WTC11 (cell line): ENCODE data around the gene DPP10.

Experiments used
- GABPB1 ChIP-seq: sonication (generic); formaldehyde crosslinking; IDR thresholded peaks from 2 replicates; pipeline ENCODE4 v1.8.1; 2023; ENCODE audit warnings: mild to moderate bottlenecking, missing genetic modification reagents
- JUN ChIP-seq: sonication (generic); formaldehyde crosslinking; IDR thresholded peaks from 2 replicates; pipeline ENCODE4 v1.8.0; 2023; ENCODE audit warnings: mild to moderate bottlenecking, missing genetic modification reagents
- MXD4 ChIP-seq: fragments of 250-450 bp; sonication (Bioruptor Pico); IDR thresholded peaks from 2 replicates; pipeline ENCODE4 v1.8.0; 2021; ENCODE audit warnings: mild to moderate bottlenecking, moderate library complexity, borderline replicate concordance
- RELA ChIP-seq: sonication (generic); formaldehyde crosslinking; IDR thresholded peaks from 2 replicates; pipeline ENCODE4 v1.8.1; 2022; ENCODE audit warnings: missing genetic modification reagents, mild to moderate bottlenecking, borderline replicate concordance
- ZBTB21 ChIP-seq: sonication (generic); formaldehyde crosslinking; IDR thresholded peaks from 2 replicates; pipeline ENCODE4 v1.8.1; 2023; ENCODE audit warnings: mild to moderate bottlenecking, missing genetic modification reagents, borderline replicate concordance
- ZNF121 ChIP-seq: sonication (generic); formaldehyde crosslinking; IDR thresholded peaks from 2 replicates; pipeline ENCODE4 v1.8.0; 2023; ENCODE audit warnings: missing genetic modification reagents
- TF ChIP-seq, protein P1 (sequence below): fragments of 200-600 bp; IDR thresholded peaks from 2 replicates; pipeline ENCODE4 v1.8.0; 2022; ENCODE audit warnings: antibody characterized with exemption
- TF ChIP-seq, protein P2 (sequence below): sonication (generic); formaldehyde crosslinking; IDR thresholded peaks from 2 replicates; pipeline ENCODE4 v1.8.1; 2022; ENCODE audit warnings: low read depth, missing genetic modification reagents, borderline replicate concordance
- TF ChIP-seq, protein P3 (sequence below): sonication (generic); formaldehyde crosslinking; IDR thresholded peaks from 2 replicates; pipeline ENCODE4 v1.8.1; 2022; ENCODE audit warnings: low read depth, mild to moderate bottlenecking, moderate library complexity, missing genetic modification reagents, borderline replicate concordance
- TF ChIP-seq, protein P4 (sequence below): sonication (generic); formaldehyde crosslinking; conservative IDR thresholded peaks from 2 replicates; pipeline ENCODE4 v1.8.1; 2022; ENCODE audit warnings: mild to moderate bottlenecking, missing genetic modification reagents
- TF ChIP-seq, protein P5 (sequence below): sonication (generic); formaldehyde crosslinking; IDR thresholded peaks from 2 replicates; pipeline ENCODE4 v1.8.0; 2022; ENCODE audit warnings: mild to moderate bottlenecking, missing genetic modification reagents
- TF ChIP-seq, protein P6 (sequence below): sonication (generic); formaldehyde crosslinking; IDR thresholded peaks from 2 replicates; pipeline ENCODE4 v1.8.0; 2022; ENCODE audit warnings: mild to moderate bottlenecking, missing genetic modification reagents

DNA sequence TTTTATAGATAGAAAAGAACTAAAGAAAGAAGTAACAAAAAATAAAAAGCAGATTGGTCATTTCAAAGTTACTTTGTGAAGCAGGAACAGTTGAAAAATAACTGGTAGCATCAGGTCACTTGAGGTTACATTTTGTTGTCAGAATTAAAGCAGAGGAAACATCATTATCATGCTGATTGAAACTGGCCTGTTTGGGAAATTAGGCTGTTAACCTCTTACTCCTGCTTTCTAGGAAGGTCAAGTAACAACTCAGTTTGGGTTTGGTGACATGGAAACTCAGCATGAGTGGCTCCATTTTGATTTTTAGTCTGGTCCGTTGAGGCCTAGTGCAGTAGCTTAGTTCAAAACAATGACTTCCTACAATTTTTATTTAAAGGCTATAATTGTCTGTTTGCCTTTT is 1383.5 kb downstream of the DPP10 start:
- TF ChIP-seq, protein P1, sequence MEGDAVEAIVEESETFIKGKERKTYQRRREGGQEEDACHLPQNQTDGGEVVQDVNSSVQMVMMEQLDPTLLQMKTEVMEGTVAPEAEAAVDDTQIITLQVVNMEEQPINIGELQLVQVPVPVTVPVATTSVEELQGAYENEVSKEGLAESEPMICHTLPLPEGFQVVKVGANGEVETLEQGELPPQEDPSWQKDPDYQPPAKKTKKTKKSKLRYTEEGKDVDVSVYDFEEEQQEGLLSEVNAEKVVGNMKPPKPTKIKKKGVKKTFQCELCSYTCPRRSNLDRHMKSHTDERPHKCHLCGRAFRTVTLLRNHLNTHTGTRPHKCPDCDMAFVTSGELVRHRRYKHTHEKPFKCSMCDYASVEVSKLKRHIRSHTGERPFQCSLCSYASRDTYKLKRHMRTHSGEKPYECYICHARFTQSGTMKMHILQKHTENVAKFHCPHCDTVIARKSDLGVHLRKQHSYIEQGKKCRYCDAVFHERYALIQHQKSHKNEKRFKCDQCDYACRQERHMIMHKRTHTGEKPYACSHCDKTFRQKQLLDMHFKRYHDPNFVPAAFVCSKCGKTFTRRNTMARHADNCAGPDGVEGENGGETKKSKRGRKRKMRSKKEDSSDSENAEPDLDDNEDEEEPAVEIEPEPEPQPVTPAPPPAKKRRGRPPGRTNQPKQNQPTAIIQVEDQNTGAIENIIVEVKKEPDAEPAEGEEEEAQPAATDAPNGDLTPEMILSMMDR: no peak
- TF ChIP-seq, protein P2, sequence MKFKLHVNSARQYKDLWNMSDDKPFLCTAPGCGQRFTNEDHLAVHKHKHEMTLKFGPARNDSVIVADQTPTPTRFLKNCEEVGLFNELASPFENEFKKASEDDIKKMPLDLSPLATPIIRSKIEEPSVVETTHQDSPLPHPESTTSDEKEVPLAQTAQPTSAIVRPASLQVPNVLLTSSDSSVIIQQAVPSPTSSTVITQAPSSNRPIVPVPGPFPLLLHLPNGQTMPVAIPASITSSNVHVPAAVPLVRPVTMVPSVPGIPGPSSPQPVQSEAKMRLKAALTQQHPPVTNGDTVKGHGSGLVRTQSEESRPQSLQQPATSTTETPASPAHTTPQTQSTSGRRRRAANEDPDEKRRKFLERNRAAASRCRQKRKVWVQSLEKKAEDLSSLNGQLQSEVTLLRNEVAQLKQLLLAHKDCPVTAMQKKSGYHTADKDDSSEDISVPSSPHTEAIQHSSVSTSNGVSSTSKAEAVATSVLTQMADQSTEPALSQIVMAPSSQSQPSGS (CRISPR knock-in tag): no peak
- no peak for TF ChIP-seq RELA (CRISPR knock-in tag)
- TF ChIP-seq MXD4 (CRISPR knock-in tag): no peak
- TF ChIP-seq ZNF121 (CRISPR knock-in tag): no peak
- TF ChIP-seq, protein P3, sequence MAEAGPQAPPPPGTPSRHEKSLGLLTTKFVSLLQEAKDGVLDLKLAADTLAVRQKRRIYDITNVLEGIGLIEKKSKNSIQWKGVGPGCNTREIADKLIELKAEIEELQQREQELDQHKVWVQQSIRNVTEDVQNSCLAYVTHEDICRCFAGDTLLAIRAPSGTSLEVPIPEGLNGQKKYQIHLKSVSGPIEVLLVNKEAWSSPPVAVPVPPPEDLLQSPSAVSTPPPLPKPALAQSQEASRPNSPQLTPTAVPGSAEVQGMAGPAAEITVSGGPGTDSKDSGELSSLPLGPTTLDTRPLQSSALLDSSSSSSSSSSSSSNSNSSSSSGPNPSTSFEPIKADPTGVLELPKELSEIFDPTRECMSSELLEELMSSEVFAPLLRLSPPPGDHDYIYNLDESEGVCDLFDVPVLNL (CRISPR knock-in tag): no peak
- no peak for TF ChIP-seq ZBTB21 (CRISPR knock-in tag)
- no peak for TF ChIP-seq GABPB1
- TF ChIP-seq, protein P4, sequence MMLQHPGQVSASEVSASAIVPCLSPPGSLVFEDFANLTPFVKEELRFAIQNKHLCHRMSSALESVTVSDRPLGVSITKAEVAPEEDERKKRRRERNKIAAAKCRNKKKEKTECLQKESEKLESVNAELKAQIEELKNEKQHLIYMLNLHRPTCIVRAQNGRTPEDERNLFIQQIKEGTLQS (CRISPR knock-in tag): no peak
- TF ChIP-seq JUN (CRISPR knock-in tag): no peak
- TF ChIP-seq, protein P5, sequence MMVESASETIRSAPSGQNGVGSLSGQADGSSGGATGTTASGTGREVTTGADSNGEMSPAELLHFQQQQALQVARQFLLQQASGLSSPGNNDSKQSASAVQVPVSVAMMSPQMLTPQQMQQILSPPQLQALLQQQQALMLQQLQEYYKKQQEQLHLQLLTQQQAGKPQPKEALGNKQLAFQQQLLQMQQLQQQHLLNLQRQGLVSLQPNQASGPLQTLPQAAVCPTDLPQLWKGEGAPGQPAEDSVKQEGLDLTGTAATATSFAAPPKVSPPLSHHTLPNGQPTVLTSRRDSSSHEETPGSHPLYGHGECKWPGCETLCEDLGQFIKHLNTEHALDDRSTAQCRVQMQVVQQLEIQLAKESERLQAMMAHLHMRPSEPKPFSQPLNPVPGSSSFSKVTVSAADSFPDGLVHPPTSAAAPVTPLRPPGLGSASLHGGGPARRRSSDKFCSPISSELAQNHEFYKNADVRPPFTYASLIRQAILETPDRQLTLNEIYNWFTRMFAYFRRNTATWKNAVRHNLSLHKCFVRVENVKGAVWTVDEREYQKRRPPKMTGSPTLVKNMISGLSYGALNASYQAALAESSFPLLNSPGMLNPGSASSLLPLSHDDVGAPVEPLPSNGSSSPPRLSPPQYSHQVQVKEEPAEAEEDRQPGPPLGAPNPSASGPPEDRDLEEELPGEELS (CRISPR knock-in tag): no peak
- TF ChIP-seq, protein P6, sequence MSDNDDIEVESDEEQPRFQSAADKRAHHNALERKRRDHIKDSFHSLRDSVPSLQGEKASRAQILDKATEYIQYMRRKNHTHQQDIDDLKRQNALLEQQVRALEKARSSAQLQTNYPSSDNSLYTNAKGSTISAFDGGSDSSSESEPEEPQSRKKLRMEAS (CRISPR knock-in tag): no peak
